ENCODE data around the gene ABHD2.

The ABHD2 gene

DNA sequence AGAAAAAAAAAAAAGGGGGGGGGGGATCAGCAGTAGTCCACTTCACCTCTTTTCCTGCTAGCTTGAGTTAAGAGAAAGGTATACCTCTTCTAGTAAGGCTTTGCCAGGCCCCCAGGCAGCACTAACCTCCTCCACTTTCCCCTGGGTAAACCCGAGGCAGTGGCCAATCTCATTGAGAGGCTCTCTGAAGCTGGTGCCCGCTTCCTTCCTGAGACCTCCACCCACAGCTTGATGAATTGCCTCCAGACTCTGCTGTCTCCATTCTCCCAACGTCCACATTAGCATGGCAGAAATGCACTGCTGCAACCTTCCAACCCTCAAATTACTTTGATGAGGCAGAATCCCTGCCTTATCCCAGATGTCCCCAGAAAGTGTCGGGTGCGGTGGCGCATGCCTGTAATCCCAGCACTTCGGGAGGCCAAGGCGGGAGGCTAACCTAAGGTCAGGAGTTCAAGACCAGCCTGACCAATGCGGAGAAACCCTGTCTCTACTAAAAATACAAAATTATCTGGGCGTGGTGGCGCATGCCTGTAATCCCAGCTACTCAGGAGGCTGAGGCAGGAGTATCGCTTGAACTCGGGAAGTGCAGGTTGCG is 117.8 kb downstream of the ABHD2 start:
- TF ChIP-seq, protein P1, sequence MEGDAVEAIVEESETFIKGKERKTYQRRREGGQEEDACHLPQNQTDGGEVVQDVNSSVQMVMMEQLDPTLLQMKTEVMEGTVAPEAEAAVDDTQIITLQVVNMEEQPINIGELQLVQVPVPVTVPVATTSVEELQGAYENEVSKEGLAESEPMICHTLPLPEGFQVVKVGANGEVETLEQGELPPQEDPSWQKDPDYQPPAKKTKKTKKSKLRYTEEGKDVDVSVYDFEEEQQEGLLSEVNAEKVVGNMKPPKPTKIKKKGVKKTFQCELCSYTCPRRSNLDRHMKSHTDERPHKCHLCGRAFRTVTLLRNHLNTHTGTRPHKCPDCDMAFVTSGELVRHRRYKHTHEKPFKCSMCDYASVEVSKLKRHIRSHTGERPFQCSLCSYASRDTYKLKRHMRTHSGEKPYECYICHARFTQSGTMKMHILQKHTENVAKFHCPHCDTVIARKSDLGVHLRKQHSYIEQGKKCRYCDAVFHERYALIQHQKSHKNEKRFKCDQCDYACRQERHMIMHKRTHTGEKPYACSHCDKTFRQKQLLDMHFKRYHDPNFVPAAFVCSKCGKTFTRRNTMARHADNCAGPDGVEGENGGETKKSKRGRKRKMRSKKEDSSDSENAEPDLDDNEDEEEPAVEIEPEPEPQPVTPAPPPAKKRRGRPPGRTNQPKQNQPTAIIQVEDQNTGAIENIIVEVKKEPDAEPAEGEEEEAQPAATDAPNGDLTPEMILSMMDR (IDR thresholded peaks at IDR 0.05; ENCODE audit: low read depth, low read length, missing control alignments), result no peak

DNA sequence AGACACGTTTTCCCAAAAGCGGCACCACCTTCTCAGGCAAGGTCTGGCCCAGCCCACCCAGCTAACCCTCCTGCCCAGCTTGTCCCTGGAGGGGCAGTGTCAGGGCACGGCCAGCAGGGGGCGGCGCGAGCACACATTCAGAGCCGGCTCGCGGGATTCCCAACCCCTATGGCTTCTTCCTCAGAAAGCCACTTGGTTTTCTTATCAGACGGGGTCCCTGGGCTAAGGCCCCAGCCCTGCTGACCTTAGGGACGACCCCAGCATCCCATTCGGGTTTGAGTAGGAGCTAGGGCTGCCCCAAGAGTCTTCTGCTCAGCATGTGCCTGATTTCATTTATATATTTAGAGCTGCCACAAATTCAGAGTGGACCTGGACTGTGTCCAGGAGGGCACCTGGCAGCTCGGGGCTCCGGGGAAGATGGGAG is 118.7 kb downstream of the ABHD2 start:
- DNase-seq (ENCODE audit: extremely low read depth, low read depth), result peak; percentile 24
- H3K4me3 ChIP-seq (replicated peaks; ENCODE audit: low read depth, low read length), result no peak overlapping the region
- TF ChIP-seq, protein P1 (IDR thresholded peaks at IDR 0.05; ENCODE audit: low read depth, low read length, missing control alignments), result peak; percentile 97

More for the DNA sequence above, 117.8 kb downstream of the ABHD2 start:
- DNase-seq (ENCODE audit: extremely low read depth, low read depth), result no peak
- no peak overlapping the region for H3K4me3 ChIP-seq (replicated peaks; ENCODE audit: low read depth, low read length)

DNA sequence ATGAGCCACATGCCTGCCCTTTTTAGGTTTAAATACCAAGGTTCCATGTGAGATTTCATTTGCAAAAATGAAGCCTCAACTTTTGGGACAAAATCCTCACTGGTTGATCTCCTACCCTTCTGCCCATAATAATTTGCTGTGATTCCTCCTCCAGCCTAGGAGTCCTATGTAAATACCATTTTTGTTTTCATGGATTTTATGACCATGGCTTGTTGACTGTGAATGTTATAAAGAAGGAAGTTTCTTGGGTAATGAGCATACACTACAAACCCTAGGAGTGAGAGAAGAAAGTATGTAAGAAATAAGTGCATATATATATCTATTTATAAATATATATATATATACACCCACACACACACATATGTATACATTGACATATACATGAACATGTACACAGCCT is 120.0 kb downstream of the ABHD2 start:
- TF ChIP-seq, protein P1 (IDR thresholded peaks at IDR 0.05; ENCODE audit: low read depth, low read length, missing control alignments), result no peak
- no peak overlapping the region for H3K4me3 ChIP-seq (replicated peaks; ENCODE audit: low read depth, low read length)
- no peak for DNase-seq (ENCODE audit: extremely low read depth, low read depth)

DNA sequence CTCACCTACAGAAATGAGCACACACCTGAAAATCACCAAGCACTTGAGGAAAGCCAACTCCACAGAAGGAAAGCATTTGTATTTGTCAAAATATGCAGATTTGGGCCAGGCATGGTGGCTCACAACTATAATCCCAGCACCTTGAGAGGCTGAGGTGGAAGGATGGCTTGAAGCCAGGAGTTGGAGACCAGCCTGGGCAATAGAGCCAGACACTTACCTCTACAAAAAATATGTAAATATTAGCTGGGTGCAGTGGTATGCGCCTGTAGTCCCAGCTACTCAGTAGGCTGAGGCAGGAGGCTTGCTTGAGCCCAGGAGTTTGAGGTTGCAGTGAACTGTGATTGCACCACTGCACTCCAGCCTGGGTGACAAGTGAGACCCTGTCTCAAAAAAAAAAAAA is 120.8 kb downstream of the ABHD2 start:
- no peak overlapping the region for H3K4me3 ChIP-seq (replicated peaks; ENCODE audit: low read depth, low read length)
- TF ChIP-seq, protein P1 (IDR thresholded peaks at IDR 0.05; ENCODE audit: low read depth, low read length, missing control alignments), result no peak
- DNase-seq (ENCODE audit: extremely low read depth, low read depth), result no peak

DNA sequence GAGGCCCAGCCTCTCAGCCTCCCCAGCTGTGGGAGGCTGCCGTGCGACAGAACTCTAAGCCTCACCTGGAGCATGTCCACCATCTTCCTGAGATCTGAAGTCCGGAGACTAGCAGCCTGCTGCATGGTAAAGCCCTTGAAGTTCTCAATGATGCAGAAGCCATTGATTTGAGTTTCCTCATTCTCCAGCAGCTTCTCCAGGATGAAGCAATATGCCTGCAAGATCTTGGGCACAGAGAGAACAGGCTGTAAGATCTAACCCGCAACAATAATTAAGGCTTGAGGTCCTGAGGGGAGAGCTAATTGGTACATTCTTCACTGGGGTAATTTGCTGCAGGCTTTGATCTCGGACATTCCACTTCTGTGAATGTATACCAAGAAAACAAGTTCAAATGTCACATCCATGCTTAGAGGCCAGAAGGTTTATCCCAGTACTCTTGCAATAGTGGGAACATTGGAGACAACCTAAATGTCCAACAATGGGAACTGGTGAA is 123.5 kb downstream of the ABHD2 start:
- DNase-seq (ENCODE audit: extremely low read depth, low read depth), result no peak
- H3K4me3 ChIP-seq (replicated peaks; ENCODE audit: low read depth, low read length), result no peak overlapping the region
- TF ChIP-seq, protein P1 (IDR thresholded peaks at IDR 0.05; ENCODE audit: low read depth, low read length, missing control alignments), result no peak

DNA sequence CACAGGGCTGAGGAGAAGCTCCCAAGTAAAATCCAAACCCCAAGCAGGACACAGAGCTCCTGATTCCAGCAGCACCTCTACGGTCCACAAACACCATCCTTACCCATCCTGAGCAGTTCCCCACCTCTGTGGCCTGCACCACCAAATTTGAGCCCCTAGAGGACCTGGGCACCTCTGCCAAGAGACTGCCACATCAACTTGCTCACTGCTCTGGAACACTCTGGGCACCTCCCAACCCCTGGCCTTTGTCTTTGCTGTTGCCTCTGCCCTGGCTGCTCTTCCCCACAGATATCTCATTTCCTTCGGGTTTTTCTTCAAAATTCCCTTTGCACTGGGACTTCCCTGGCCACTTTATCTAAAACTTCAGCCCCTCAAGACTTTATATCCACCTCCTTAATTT is 127.4 kb downstream of the ABHD2 start:
- H3K4me3 ChIP-seq (replicated peaks; ENCODE audit: low read depth, low read length), result no peak overlapping the region
- TF ChIP-seq, protein P1 (IDR thresholded peaks at IDR 0.05; ENCODE audit: low read depth, low read length, missing control alignments), result no peak
- DNase-seq (ENCODE audit: extremely low read depth, low read depth), result no peak

DNA sequence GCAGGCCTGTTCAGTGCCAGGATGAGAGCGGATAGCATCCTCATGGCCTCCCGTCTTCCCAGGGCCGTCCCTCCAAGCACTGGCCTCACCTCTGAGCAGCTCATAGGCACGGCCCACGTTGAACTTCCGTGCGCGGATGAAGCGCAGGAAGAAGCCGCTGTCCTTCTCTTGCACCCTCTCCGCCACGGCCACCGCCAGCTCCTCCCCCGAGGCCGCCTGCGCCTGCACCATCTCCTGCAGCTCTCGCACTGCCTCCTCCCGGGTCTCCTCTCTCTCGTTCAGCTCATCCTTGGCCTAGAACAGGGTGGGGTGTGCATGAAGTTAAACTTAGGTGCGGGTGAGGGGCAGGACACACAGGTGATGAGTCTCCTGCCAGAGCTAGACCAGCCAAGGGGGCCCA is 128.8 kb downstream of the ABHD2 start:
- TF ChIP-seq, protein P1 (IDR thresholded peaks at IDR 0.05; ENCODE audit: low read depth, low read length, missing control alignments), result no peak
- H3K4me3 ChIP-seq (replicated peaks; ENCODE audit: low read depth, low read length), result no peak overlapping the region
- DNase-seq (ENCODE audit: extremely low read depth, low read depth), result no peak
